GOT3 (cell line): ENCODE results near the gene NCDN.

Experiments
- DNase-seq: peaks from one replicate; lab custom pipeline; 2025; ENCODE audit warnings: mixed read lengths; lab: John Stamatoyannopoulos, UW

NCDN gene

GRCh38 chr1:35590476-35591040 lies 33.0 kb downstream of the NCDN start:
- no peak for DNase-seq

DNA sequence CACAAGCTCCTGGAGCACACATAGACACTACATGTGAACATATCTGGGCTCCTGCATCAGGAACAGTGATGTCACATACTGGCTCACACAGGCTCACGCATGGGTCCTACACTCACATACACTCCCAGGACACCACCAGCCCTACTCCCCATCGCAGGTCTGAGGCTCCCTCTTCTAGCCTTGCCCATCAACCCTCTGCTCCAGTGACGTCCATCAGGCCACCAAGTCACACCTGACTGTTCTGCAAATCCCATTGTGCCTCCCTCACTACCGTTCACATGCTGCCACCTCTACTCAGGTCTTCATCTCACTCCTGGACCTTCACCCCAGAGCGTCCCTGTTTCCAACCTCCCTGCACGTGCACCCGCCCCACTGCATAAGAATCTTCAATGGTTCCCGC lies 33.6 kb downstream of the NCDN start:
- DNase-seq, result no peak

GRCh38 chr1:35592991-35593769 lies 35.6 kb downstream of the NCDN start:
- DNase-seq, result no peak

DNA sequence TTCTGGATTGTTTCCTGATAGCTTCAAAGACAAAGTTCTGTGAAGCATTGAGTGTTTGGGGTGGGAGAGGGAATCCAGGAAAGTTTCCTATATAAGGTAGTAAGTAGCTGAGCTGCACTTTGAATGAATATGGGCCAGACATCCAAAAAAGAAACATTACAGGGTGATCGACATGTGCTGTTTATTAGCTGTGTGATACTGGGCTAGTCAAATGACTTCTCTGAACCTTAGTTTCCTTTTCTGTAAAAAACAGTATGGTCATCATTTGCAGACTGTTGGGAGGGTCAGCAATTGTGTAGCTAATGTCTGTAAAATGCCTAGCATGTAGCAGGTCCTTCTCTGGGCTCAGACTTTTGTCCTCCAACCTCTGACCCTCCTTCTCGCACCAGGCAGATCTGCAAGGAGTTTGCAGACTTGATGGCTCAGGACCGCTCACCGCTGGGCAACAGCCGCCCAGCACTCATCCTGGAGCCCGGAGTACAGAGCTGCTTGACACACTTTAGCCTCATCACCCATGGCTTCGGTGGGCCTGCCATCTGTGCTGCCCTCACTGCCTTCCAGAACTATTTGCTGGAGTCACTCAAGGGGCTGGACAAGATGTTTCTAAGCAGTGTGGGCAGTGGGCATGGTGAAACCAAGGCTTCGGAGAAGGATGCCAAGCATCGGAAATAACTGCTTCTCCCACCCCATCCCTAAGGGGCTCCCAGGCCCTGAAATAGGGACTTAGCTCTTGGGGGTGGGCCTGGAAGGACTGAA lies 36.6 kb downstream of the NCDN start:
- no peak for DNase-seq

GRCh38 chr1:35595684-35596083 lies 38.1 kb downstream of the NCDN start:
- DNase-seq, result no peak

DNA sequence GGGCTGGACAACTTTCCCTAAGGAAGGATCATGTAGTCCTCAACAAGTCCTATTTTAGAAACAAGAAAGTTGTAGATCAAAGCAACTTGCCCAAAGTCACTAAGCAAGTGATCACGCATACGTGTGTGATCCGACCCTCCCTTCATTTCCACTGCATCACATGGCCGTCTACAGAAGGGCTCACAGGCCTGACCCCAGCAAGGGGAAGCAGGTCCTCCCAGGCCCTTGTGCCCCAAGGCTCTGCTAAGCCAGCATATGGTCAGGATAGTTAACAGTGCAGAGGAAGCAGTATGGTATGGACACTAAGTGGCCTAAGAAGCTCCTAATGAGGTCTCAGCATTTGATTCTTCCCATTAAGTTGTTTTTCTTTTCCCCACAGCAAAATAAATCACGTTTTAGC lies 40.3 kb downstream of the NCDN start:
- no peak for DNase-seq

DNA sequence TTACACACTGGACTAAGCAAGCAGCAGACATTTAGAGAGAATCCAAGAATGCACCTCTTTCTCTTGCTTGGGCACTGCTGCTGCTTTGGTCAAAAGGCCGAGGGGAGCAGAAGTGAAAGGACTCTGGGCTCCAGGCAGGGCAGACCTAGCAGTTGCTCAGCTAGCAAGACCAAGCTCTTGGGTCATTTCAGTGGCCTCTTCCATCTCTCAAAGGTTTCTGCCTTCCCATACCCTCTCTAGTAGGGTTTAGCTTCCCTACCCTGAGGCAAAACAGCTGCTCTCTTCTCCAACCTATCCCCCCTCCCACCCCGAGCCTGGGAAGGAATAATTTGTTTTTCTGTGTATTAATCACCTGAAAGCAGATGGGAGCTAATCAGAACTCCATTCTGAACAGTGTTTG lies 41.3 kb downstream of the NCDN start:
- DNase-seq, result no peak

DNA sequence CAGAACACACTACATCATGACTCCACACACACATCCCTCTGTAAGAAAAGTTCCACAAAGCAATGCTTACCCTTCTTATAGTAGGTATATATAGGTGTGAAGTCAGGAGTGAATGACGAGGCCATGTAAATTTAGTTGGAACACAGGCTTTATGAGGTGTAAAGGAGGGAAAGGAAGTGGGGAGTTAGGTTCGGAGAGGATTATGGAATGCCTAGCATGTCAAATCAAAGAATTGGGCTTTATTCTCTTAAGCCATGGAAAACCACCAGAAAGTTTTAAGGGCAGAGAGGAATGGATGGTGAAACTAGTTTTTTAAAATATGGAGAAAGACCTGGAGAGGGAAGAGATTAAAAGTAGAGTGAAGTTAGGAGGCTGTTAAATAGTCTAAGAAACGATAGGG lies 41.8 kb downstream of the NCDN start:
- no peak for DNase-seq

DNA sequence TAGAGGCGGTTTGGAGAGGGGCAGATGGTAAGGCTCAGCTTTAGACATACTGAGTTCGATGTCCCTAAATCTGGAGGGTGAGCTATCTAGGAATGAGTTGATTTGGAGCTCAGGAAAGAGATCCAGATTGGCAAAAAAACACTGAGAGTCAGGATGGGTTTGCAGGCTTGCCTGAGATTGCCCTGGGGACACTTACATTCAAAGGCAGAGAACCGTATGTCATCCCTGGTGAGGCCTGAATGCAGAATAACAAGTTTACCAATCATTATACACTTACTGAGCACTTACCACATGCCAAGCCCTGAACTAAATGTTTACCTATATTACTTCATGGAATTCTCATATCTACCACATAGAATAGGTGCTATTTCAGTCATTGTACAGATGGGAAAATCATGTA lies 43.0 kb downstream of the NCDN start:
- no peak for DNase-seq

GRCh38 chr1:35603468-35603867 lies 45.9 kb downstream of the NCDN start:
- DNase-seq, result no peak

DNA sequence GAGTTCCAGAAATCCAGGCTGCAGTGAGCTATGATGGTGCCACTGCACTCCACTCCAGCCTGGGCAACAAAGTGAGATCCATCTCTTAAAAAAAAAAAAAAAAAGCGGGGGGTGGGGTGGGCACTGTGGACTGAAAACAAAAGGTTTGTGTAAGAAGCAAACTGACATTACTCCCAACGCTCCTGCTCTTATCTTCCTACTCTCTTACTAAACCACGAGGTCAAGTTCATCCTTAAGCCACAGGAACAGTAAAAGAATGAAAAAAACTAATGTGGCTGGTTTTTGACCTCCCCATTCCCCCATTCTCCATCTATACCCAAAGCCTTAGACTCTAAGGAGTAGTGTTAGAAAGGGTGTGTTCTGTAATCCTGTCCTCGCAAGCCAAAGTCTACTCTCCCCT lies 46.3 kb downstream of the NCDN start:
- DNase-seq, result no peak

GRCh38 chr1:35605071-35605866 lies 47.7 kb downstream of the NCDN start:
- DNase-seq, result no peak

GRCh38 chr1:35605867-35606182 lies 48.2 kb downstream of the NCDN start:
- DNase-seq, result no peak

DNA sequence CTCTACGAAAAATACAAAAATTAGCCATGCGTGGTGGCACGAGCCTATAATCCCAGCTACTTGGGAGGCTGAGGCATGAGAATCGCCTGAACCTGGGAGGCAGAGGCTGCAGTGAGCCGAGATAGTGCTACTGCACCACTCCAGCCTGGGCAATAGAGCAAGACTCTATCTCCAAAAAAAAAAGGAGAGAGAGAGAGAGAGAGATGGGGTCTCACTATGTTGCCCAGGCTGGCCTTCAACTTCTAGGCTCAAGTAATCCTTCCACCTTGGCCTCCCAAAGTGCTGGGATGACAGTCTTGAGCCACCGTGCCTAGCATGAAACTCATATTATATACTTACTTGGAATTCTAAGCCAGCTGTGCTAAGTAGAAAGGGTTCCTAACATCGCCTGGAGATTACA lies 54.1 kb downstream of the NCDN start:
- DNase-seq, result no peak

DNA sequence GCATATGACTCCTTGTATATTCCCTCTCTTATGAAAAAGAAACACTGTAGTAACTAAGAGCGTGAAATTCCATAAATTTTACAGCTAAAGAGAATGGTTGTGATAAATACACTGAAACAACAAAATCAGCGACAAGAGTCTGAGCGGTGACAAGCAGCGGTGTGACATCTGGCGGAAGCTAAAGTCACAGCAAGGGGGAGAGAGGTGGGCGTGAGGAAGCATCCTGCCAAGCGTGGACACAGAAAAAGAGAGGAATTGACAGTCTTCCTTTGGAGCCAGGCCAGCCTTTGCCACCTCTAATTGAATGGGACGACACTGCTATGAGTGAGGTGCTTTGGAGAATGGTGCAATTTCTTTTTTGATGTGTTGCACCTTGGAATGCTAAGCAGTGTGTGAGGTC lies 57.8 kb downstream of the NCDN start:
- no peak for DNase-seq
